Activated B cell treated with CpG ODN at 0.5 μM for 24 hours (primary cell): ENCODE results near the gene ZNF683. TPM values are rescaled to one million over a fixed set of nuclear protein-coding genes. Genes with fewer than 3 reads are reported as not detected.

Source experiments
- ATAC-seq: fragments of 200-7000 bp; cut with Tn5 transposase; one replicate; pipeline ENCODE4 v1.10.0; 2021; ENCODE audit warnings: low read depth, mild to moderate bottlenecking, moderate library complexity
- CTCF ChIA-PET: fragments of 350-600 bp; sonication (Branson Sonifier 250); formaldehyde crosslinking; loops from one replicate; lab custom pipeline; 2021; ENCODE audit warnings: antibody characterized with exemption; lab: Charles Lee
- POLR2A ChIA-PET: fragments of 350-600 bp; sonication (Branson Sonifier 250); formaldehyde crosslinking; loops from one replicate; lab custom pipeline; 2021; ENCODE audit warnings: antibody characterized with exemption; lab: Charles Lee
- DNase-seq: peaks from one replicate; pipeline ENCODE4 v3.0.0; 2022
- H3K27ac Mint-ChIP-seq: one replicate; pipeline ENCODE4 v1.8.0; 2020; ENCODE audit warnings: mixed read lengths
- H3K27me3 Mint-ChIP-seq: one replicate; pipeline ENCODE4 v1.8.0; 2021; ENCODE audit warnings: mixed read lengths
- H3K36me3 Mint-ChIP-seq: one replicate; pipeline ENCODE4 v1.8.0; 2021; ENCODE audit warnings: low read depth, mixed read lengths
- H3K4me1 Mint-ChIP-seq: one replicate; pipeline ENCODE4 v1.8.0; 2021; ENCODE audit warnings: mixed read lengths
- H3K4me3 Mint-ChIP-seq: one replicate; pipeline ENCODE4 v1.8.0; 2020; ENCODE audit warnings: mild to moderate bottlenecking, mixed read lengths
- H3K9me3 Mint-ChIP-seq: one replicate; pipeline ENCODE4 v1.8.0; 2020; ENCODE audit warnings: mixed read lengths
- intact Hi-C: fragments of 100-400 bp; cut with micrococcal nuclease; formaldehyde crosslinking; loops from one replicate; pipeline ENCODE4 v1.15.1; 2024
- total RNA-seq: library from RNA; stranded (reverse); gene quantifications from 2 replicates; pipeline ENCODE4 v1.2.3, GENCODE V29; 2022
- TF ChIP-seq, protein P1 (sequence below): fragments of 200-600 bp; IDR thresholded peaks from one replicate; pipeline ENCODE4 v1.8.0; 2022; ENCODE audit warnings: antibody characterized with exemption, mild to moderate bottlenecking

ZNF683 gene
- total RNA-seq, 1 donor from 2014 or later: not detected

- Mint-ChIP-seq H3K27me3 (peaks cover 61% of the 10 kb centered on the region), H3K27ac (peak overlapping the region; percentile 30), H3K4me3 (no peak overlapping the region), H3K36me3 (no peaks in the 10 kb centered on the region), H3K4me1 (peaks cover 14% of the 10 kb centered on the region), H3K9me3 (no peaks in the 10 kb centered on the region)
- intact Hi-C loops: loop anchor here (1.0 kb wide), 2 partner anchors 24 to 48 kb away; partner anchors contain the start of gene DHDDS
- CTCF ChIA-PET: interaction anchor here (0.6 to 1.0 kb wide), 2 partner anchors 8 to 264 kb away, joined by 3 read pairs; no protein-coding TSS in a partner anchor
- POLR2A ChIA-PET: no interaction called here
- DNase-seq (peak; percentile 69), ATAC-seq (peak; percentile 93)
- TF ChIP-seq, protein P1, sequence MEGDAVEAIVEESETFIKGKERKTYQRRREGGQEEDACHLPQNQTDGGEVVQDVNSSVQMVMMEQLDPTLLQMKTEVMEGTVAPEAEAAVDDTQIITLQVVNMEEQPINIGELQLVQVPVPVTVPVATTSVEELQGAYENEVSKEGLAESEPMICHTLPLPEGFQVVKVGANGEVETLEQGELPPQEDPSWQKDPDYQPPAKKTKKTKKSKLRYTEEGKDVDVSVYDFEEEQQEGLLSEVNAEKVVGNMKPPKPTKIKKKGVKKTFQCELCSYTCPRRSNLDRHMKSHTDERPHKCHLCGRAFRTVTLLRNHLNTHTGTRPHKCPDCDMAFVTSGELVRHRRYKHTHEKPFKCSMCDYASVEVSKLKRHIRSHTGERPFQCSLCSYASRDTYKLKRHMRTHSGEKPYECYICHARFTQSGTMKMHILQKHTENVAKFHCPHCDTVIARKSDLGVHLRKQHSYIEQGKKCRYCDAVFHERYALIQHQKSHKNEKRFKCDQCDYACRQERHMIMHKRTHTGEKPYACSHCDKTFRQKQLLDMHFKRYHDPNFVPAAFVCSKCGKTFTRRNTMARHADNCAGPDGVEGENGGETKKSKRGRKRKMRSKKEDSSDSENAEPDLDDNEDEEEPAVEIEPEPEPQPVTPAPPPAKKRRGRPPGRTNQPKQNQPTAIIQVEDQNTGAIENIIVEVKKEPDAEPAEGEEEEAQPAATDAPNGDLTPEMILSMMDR: no peak
Measured at GRCh38 chr1:26408604-26409003, 36.1 kb upstream of the ZNF683 start.

GRCh38 chr1:26405281-26405915, 32.8 kb upstream of the ZNF683 start:
- no peak overlapping the region for H3K27ac Mint-ChIP-seq
- DNase-seq (no peak), ATAC-seq (no peak)
- H3K36me3 Mint-ChIP-seq: no peaks in the 10 kb centered on the region
- ChIA-PET CTCF (no interaction called here), POLR2A (interaction anchor here (0.6 to 0.7 kb wide), 2 partner anchors 128 to 339 kb away, joined by 4 to 5 read pairs; no protein-coding TSS in a partner anchor)
- no peaks in the 10 kb centered on the region for H3K9me3 Mint-ChIP-seq
- peaks cover 12% of the 10 kb centered on the region for H3K4me1 Mint-ChIP-seq
- intact Hi-C loops: no loop called here
- peaks cover 49% of the 10 kb centered on the region for H3K27me3 Mint-ChIP-seq
- TF ChIP-seq, protein P1: no peak
- H3K4me3 Mint-ChIP-seq: no peak overlapping the region

- TF ChIP-seq, protein P1: no peak
- intact Hi-C loops: no loop called here
- Mint-ChIP-seq H3K9me3 (no peaks in the 10 kb centered on the region), H3K27ac (no peak overlapping the region), H3K36me3 (no peaks in the 10 kb centered on the region), H3K4me1 (peaks cover 10% of the 10 kb centered on the region), H3K27me3 (peaks cover 46% of the 10 kb centered on the region), H3K4me3 (no peak overlapping the region)
- CTCF ChIA-PET: interaction anchor here (1.4 kb wide), 1 partner anchor 13 kb away, joined by 3 read pairs; no protein-coding TSS in a partner anchor
- POLR2A ChIA-PET: no interaction called here
- DNase-seq: no peak
- ATAC-seq: no peak
Measured at GRCh38 chr1:26404641-26405040, 32.1 kb upstream of the ZNF683 start.

- Mint-ChIP-seq H3K4me1 (peaks cover 2% of the 10 kb centered on the region), H3K4me3 (no peak overlapping the region), H3K9me3 (no peaks in the 10 kb centered on the region), H3K27ac (no peak overlapping the region), H3K36me3 (no peaks in the 10 kb centered on the region), H3K27me3 (peaks cover 37% of the 10 kb centered on the region)
- intact Hi-C loops: no loop called here
- TF ChIP-seq, protein P1: no peak
- ATAC-seq (no peak), DNase-seq (no peak)
- ChIA-PET POLR2A (no interaction called here), CTCF (interaction anchor here (1.4 kb wide), 1 partner anchor 14 kb away, joined by 3 read pairs; no protein-coding TSS in a partner anchor)
Measured at GRCh38 chr1:26403656-26404055, 31.1 kb upstream of the ZNF683 start.

DNA sequence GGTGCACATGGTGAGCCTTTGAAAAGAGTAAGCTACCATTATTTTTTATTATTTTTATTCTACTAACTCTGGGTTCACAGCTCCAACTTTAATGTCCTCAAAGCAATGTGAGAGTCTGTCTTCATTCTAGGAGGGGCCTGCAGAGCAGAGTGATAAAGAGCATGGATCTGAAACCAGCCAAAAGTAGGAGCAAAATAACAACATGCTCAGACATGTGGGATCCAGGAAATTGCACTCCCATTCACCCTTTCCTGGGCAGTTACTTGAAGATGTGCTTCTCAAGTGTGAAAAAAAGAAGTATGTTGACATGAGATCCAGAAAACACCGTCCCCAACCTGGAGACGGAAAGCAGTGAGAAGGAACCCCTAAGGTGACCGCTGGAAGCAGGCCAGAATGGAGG, 29.3 kb upstream of the ZNF683 start:
- no peaks in the 10 kb centered on the region for H3K4me1 Mint-ChIP-seq
- TF ChIP-seq, protein P1: no peak
- POLR2A ChIA-PET: no interaction called here
- DNase-seq (no peak), ATAC-seq (no peak)
- no peaks in the 10 kb centered on the region for H3K9me3 Mint-ChIP-seq
- no peak overlapping the region for H3K4me3 Mint-ChIP-seq
- H3K27me3 Mint-ChIP-seq: peaks cover 33% of the 10 kb centered on the region
- no peaks in the 10 kb centered on the region for H3K36me3 Mint-ChIP-seq
- intact Hi-C loops: no loop called here
- CTCF ChIA-PET: no interaction called here
- no peak overlapping the region for H3K27ac Mint-ChIP-seq
